Lower leg skin (tissue), 3 donors: ENCODE measurements around the gene RSPH9.

Experiments
- CTCF ChIP-seq, 3 donors: fragments of 450-650 bp; IDR thresholded peaks; one replicate each; pipeline ENCODE4 v1.5.1; 2016; ENCODE audit warnings: antibody characterized with exemption in 3 of 3, mild to moderate bottlenecking in 3 of 3, moderate library complexity in 2 of 3
- POLR2A ChIP-seq, 2 donors: fragments of 450-650 bp; IDR thresholded peaks; one replicate each; pipeline ENCODE4 v1.6.1; 2016 to 2017; ENCODE audit warnings: antibody characterized with exemption in 2 of 2, mild to moderate bottlenecking in 1 of 2, moderate library complexity in 1 of 2

DNA sequence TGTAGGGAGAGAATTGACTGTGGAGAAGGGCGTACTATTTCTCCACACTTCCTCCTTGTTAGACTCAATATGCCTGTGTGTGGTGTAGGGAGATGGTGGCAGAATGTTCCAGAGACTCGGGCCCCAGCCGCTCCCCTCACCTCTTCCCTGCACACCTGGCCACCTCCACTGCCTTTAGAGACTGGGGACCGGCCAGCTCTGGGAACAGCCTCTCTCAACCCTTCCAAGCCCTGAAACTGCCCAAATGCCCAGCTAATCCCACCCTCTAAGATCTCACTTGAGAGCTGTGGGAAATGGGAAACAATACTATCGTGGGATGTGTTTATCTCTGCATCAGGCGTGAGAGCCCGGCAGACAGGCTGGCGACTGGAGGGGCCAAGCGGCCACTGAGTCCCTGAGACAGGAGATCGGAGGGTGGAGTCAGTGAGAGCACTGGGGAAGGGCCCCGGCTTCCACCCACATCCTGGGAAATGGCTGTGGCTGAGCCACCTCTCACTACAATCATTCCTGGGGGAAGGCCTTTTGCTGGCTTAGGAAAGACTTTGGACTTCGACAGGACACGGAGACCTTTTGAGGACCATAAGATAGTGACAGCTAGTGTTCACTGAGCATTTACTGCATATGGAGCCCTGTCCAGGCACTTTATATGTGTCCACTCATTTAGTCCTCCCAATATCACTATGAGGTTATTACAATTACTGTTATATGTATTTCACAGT is 73.7 kb downstream of the RSPH9 start:
- no peak for TF ChIP-seq CTCF (IDR thresholded peaks at IDR 0.05)
- no peak for TF ChIP-seq POLR2A (IDR thresholded peaks at IDR 0.05)
